Measurements from ENCODE around the gene NAALADL2. TPM values are rescaled to one million over a fixed set of nuclear protein-coding genes. Genes with fewer than 3 reads are reported as not detected.

The NAALADL2 gene
- total RNA-seq, 2 experiments from 2014 or later, result 0.30 to 1.2 TPM

DNA sequence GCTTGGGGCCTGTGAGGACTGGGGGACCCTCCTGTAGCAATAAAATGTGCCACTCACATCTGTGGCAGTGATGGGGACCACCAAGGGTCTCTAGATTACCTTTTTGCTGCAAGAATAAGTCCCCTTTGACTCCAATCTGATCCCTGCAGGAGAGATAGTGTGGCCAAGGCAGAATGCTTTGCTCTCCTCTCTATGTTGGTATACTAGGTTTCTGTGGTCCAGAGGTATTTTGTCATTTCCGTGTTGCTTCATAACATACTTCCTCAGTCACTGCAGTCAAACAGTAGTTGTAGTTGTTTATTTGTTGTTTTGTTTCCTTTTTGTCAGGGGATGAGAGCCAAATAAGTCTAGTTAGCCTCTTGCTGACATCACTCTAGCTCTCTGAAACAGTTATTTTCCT lies 13.1 kb upstream of the NAALADL2 start:
- DNase-seq (no peak), ATAC-seq (ENCODE audit: poor library complexity) (no peak)
- H3K9me3 Mint-ChIP-seq, result peaks cover 5% of the 10 kb centered on the region
- H3K36me3 Mint-ChIP-seq (ENCODE audit: low read depth), result no peaks in the 10 kb centered on the region
- TF ChIP-seq, protein P1, sequence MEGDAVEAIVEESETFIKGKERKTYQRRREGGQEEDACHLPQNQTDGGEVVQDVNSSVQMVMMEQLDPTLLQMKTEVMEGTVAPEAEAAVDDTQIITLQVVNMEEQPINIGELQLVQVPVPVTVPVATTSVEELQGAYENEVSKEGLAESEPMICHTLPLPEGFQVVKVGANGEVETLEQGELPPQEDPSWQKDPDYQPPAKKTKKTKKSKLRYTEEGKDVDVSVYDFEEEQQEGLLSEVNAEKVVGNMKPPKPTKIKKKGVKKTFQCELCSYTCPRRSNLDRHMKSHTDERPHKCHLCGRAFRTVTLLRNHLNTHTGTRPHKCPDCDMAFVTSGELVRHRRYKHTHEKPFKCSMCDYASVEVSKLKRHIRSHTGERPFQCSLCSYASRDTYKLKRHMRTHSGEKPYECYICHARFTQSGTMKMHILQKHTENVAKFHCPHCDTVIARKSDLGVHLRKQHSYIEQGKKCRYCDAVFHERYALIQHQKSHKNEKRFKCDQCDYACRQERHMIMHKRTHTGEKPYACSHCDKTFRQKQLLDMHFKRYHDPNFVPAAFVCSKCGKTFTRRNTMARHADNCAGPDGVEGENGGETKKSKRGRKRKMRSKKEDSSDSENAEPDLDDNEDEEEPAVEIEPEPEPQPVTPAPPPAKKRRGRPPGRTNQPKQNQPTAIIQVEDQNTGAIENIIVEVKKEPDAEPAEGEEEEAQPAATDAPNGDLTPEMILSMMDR (IDR thresholded peaks at IDR 0.05), result no peak
- no peaks in the 10 kb centered on the region for H3K4me1 ChIP-seq (ENCODE audit: insufficient read depth, low read length)
- H3K9me3 ChIP-seq (ENCODE audit: control insufficient read depth in 1 of 2, insufficient read depth in 1 of 2, low read length in 2 of 2), result peaks cover 3 to 12% of the 10 kb centered on the region in 2 experiments
- no peaks in the 10 kb centered on the region for H3K36me3 ChIP-seq (ENCODE audit: insufficient read depth, low read length)
- intact Hi-C loops (cut with DNase I, micrococcal nuclease), result no loop called here
- no peak overlapping the region for H3K4me3 Mint-ChIP-seq
- POLR2A ChIA-PET, result no interaction called here
- H3K4me1 Mint-ChIP-seq (ENCODE audit: low read depth), result no peaks in the 10 kb centered on the region
- no peaks in the 10 kb centered on the region for H3K27me3 Mint-ChIP-seq
- no peak overlapping the region for H3K27ac ChIP-seq (ENCODE audit: low read depth in 1 of 2, low read length in 2 of 2)
- no peak overlapping the region for H3K4me3 ChIP-seq (ENCODE audit: low read length)
- no peak overlapping the region for H3K27ac Mint-ChIP-seq
- CTCF ChIA-PET, result no interaction called here
- H3K27me3 ChIP-seq (ENCODE audit: control insufficient read depth in 1 of 2, insufficient read depth in 2 of 2, low read length in 2 of 2), result no peaks in the 10 kb centered on the region

GRCh38 chr3:174854987-174855386 lies 4.1 kb upstream of the NAALADL2 start:
- CTCF ChIA-PET, result no interaction called here
- H3K9me3 Mint-ChIP-seq, result peaks cover 5% of the 10 kb centered on the region
- no peaks in the 10 kb centered on the region for H3K4me1 ChIP-seq (ENCODE audit: insufficient read depth, low read length)

GRCh38 chr3:174857301-174857700 lies 1.8 kb upstream of the NAALADL2 start:
- intact Hi-C loops (cut with DNase I, micrococcal nuclease), result no loop called here
- TF ChIP-seq, protein P1 (IDR thresholded peaks at IDR 0.05), result no peak
- Histone ChIP-seq H3K4me3 (ENCODE audit: low read length) (no peak overlapping the region), H3K9me3 (ENCODE audit: control insufficient read depth in 1 of 2, insufficient read depth in 1 of 2, low read length in 2 of 2) (peaks cover 0 to 3% of the 10 kb centered on the region in 2 experiments), H3K27ac (ENCODE audit: low read depth in 1 of 2, low read length in 2 of 2) (no peak overlapping the region), H3K27me3 (ENCODE audit: control insufficient read depth in 1 of 2, insufficient read depth in 2 of 2, low read length in 2 of 2) (no peaks in the 10 kb centered on the region), H3K4me1 (ENCODE audit: insufficient read depth, low read length) (no peaks in the 10 kb centered on the region), H3K36me3 (ENCODE audit: insufficient read depth, low read length) (no peaks in the 10 kb centered on the region)
- ChIA-PET CTCF (no interaction called here), POLR2A (no interaction called here)
- no peak for DNase-seq
- Mint-ChIP-seq H3K9me3 (peaks cover 5% of the 10 kb centered on the region), H3K27me3 (no peaks in the 10 kb centered on the region), H3K4me3 (no peak overlapping the region), H3K36me3 (ENCODE audit: low read depth) (no peaks in the 10 kb centered on the region), H3K4me1 (ENCODE audit: low read depth) (no peaks in the 10 kb centered on the region), H3K27ac (no peak overlapping the region)
- ATAC-seq (ENCODE audit: poor library complexity), result no peak

More at GRCh38 chr3:174854987-174855386, 4.1 kb upstream of the NAALADL2 start:
- Histone ChIP-seq H3K9me3 (ENCODE audit: control insufficient read depth in 1 of 2, insufficient read depth in 1 of 2, low read length in 2 of 2) (peaks cover 0 to 3% of the 10 kb centered on the region in 2 experiments), H3K4me3 (ENCODE audit: low read length) (no peak overlapping the region), H3K27me3 (ENCODE audit: control insufficient read depth in 1 of 2, insufficient read depth in 2 of 2, low read length in 2 of 2) (no peaks in the 10 kb centered on the region), H3K36me3 (ENCODE audit: insufficient read depth, low read length) (no peaks in the 10 kb centered on the region), H3K27ac (ENCODE audit: low read depth in 1 of 2, low read length in 2 of 2) (no peak overlapping the region)
- POLR2A ChIA-PET, result no interaction called here
- Mint-ChIP-seq H3K4me1 (ENCODE audit: low read depth) (no peaks in the 10 kb centered on the region), H3K27me3 (no peaks in the 10 kb centered on the region), H3K4me3 (no peak overlapping the region), H3K27ac (no peak overlapping the region), H3K36me3 (ENCODE audit: low read depth) (no peaks in the 10 kb centered on the region)
- TF ChIP-seq, protein P1 (IDR thresholded peaks at IDR 0.05), result no peak
- intact Hi-C loops (cut with DNase I, micrococcal nuclease), result no loop called here
- DNase-seq (no peak), ATAC-seq (ENCODE audit: poor library complexity) (no peak)

All from CD4-positive, alpha-beta T cell (primary cell).